ENCODE measurements around the gene TIAM1. TPM values are rescaled to one million over a fixed set of nuclear protein-coding genes. Genes with fewer than 3 reads are reported as not detected.

The TIAM1 gene
- total RNA-seq, 1 experiment from 2014 or later = 3.7 TPM

- no peaks in the 10 kb centered on the region for H3K9me3 ChIP-seq (ENCODE audit: control insufficient read depth, insufficient read depth, low read depth, low read length)
- H3K36me3 ChIP-seq (ENCODE audit: control insufficient read depth, insufficient read depth, low read length) = no peaks in the 10 kb centered on the region
- H3K4me3 ChIP-seq (ENCODE audit: low read depth in 2 of 2, low read length in 2 of 2) = no peak overlapping the region
- no peak for DNase-seq (ENCODE audit: low read depth, low spot score)
- in situ Hi-C loops (cut with HindIII; ENCODE audit: low pct_unique_long_range_greater_than_20kb, low sequenced_read_pairs) (no loop called here), intact Hi-C loops (cut with micrococcal nuclease; ENCODE audit: unreplicated experiment) (no loop called here)
- H3K27me3 ChIP-seq (ENCODE audit: control insufficient read depth, insufficient read depth, low read length) = no peaks in the 10 kb centered on the region
- ChIA-PET POLR2A (no interaction called here), CTCF (no interaction called here)
- H3K4me1 ChIP-seq (ENCODE audit: control insufficient read depth, insufficient read depth, low read length) = no peaks in the 10 kb centered on the region
- no TSS peak for BruUV-seq (replicated peaks)
- H3K27ac ChIP-seq (ENCODE audit: low read length) = no peak overlapping the region
- ATAC-seq = no peak
- TF ChIP-seq, protein P1, sequence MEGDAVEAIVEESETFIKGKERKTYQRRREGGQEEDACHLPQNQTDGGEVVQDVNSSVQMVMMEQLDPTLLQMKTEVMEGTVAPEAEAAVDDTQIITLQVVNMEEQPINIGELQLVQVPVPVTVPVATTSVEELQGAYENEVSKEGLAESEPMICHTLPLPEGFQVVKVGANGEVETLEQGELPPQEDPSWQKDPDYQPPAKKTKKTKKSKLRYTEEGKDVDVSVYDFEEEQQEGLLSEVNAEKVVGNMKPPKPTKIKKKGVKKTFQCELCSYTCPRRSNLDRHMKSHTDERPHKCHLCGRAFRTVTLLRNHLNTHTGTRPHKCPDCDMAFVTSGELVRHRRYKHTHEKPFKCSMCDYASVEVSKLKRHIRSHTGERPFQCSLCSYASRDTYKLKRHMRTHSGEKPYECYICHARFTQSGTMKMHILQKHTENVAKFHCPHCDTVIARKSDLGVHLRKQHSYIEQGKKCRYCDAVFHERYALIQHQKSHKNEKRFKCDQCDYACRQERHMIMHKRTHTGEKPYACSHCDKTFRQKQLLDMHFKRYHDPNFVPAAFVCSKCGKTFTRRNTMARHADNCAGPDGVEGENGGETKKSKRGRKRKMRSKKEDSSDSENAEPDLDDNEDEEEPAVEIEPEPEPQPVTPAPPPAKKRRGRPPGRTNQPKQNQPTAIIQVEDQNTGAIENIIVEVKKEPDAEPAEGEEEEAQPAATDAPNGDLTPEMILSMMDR (IDR thresholded peaks at IDR 0.05) = no peak
- TF ChIP-seq, protein P2, sequence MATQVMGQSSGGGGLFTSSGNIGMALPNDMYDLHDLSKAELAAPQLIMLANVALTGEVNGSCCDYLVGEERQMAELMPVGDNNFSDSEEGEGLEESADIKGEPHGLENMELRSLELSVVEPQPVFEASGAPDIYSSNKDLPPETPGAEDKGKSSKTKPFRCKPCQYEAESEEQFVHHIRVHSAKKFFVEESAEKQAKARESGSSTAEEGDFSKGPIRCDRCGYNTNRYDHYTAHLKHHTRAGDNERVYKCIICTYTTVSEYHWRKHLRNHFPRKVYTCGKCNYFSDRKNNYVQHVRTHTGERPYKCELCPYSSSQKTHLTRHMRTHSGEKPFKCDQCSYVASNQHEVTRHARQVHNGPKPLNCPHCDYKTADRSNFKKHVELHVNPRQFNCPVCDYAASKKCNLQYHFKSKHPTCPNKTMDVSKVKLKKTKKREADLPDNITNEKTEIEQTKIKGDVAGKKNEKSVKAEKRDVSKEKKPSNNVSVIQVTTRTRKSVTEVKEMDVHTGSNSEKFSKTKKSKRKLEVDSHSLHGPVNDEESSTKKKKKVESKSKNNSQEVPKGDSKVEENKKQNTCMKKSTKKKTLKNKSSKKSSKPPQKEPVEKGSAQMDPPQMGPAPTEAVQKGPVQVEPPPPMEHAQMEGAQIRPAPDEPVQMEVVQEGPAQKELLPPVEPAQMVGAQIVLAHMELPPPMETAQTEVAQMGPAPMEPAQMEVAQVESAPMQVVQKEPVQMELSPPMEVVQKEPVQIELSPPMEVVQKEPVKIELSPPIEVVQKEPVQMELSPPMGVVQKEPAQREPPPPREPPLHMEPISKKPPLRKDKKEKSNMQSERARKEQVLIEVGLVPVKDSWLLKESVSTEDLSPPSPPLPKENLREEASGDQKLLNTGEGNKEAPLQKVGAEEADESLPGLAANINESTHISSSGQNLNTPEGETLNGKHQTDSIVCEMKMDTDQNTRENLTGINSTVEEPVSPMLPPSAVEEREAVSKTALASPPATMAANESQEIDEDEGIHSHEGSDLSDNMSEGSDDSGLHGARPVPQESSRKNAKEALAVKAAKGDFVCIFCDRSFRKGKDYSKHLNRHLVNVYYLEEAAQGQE (IDR thresholded peaks at IDR 0.05; ENCODE audit: insufficient read depth in 1 of 2, low read depth in 2 of 2, low read length in 1 of 2) = no peak
- TF ChIP-seq TCF7L2 (IDR thresholded peaks at IDR 0.05; ENCODE audit: low read depth, low read length) (no peak), SIN3A (IDR thresholded peaks at IDR 0.05; ENCODE audit: borderline replicate concordance, insufficient read depth, low read depth, low read length) (no peak), POLR2AphosphoS5 (IDR thresholded peaks at IDR 0.05; ENCODE audit: low read depth, low read length) (no peak)
Measured at GRCh38 chr21:31297806-31298205, 46.3 kb downstream of the TIAM1 start.

- Histone ChIP-seq H3K27me3 (ENCODE audit: control insufficient read depth, insufficient read depth, low read length) (no peaks in the 10 kb centered on the region), H3K36me3 (ENCODE audit: control insufficient read depth, insufficient read depth, low read length) (no peaks in the 10 kb centered on the region), H3K4me3 (ENCODE audit: low read depth in 2 of 2, low read length in 2 of 2) (no peak overlapping the region), H3K9me3 (ENCODE audit: control insufficient read depth, insufficient read depth, low read depth, low read length) (no peaks in the 10 kb centered on the region), H3K27ac (ENCODE audit: low read length) (no peak overlapping the region), H3K4me1 (ENCODE audit: control insufficient read depth, insufficient read depth, low read length) (no peaks in the 10 kb centered on the region)
- intact Hi-C loops (cut with micrococcal nuclease; ENCODE audit: unreplicated experiment) = no loop called here
- POLR2A ChIA-PET = interaction anchor here (0.5 kb wide), 1 partner anchor 25 kb away, joined by 6 read pairs; no protein-coding TSS in a partner anchor
- no peak for ATAC-seq
- no peak for DNase-seq (ENCODE audit: low read depth, low spot score)
- BruUV-seq (replicated peaks) = no TSS peak
- CTCF ChIA-PET = no interaction called here
- in situ Hi-C loops (cut with HindIII; ENCODE audit: low pct_unique_long_range_greater_than_20kb, low sequenced_read_pairs) = no loop called here
- TF ChIP-seq, protein P2 (IDR thresholded peaks at IDR 0.05; ENCODE audit: insufficient read depth in 1 of 2, low read depth in 2 of 2, low read length in 1 of 2) = no peak
- TF ChIP-seq SIN3A (IDR thresholded peaks at IDR 0.05; ENCODE audit: borderline replicate concordance, insufficient read depth, low read depth, low read length) (no peak), POLR2AphosphoS5 (IDR thresholded peaks at IDR 0.05; ENCODE audit: low read depth, low read length) (no peak), TCF7L2 (IDR thresholded peaks at IDR 0.05; ENCODE audit: low read depth, low read length) (no peak)
- TF ChIP-seq, protein P1 (IDR thresholded peaks at IDR 0.05) = no peak
Measured at GRCh38 chr21:31295676-31296075, 48.4 kb downstream of the TIAM1 start.
